PFSK-1 (cell line): ENCODE data around the gene CLPTM1L.

Source experiments
- FOXP2 ChIP-seq: optimal IDR thresholded peaks from 2 replicates; pipeline ENCODE3; 2011; ENCODE audit warnings: borderline replicate concordance, control low read depth, inconsistent platforms; ENCODE audit not compliant: insufficient read depth; ENCODE audit errors: extremely low read length, extremely low read depth
- POLR2AphosphoS5 ChIP-seq: IDR thresholded peaks from 2 replicates; pipeline ENCODE4 v1.6.1; 2012; ENCODE audit warnings: low read depth, mild to moderate bottlenecking, control low read depth, low read length, moderate library complexity
- REST ChIP-seq, 2 experiments: IDR thresholded peaks; 2 replicates each; pipeline versions ENCODE4 v1.6.1 to v1.8.0; 2011 to 2012; ENCODE audit warnings: low read depth in 2 of 2, low read length in 2 of 2, control low read depth in 1 of 2, inconsistent platforms in 1 of 2, mild to moderate bottlenecking in 1 of 2, moderate library complexity in 1 of 2; ENCODE audit not compliant: insufficient read depth in 1 of 2
- SIN3A ChIP-seq: IDR thresholded peaks from 2 replicates; pipeline ENCODE4 v1.6.1; 2012; ENCODE audit warnings: mild to moderate bottlenecking, low read length, moderate library complexity, borderline replicate concordance; ENCODE audit not compliant: insufficient read depth
- TAF1 ChIP-seq: IDR thresholded peaks from 2 replicates; pipeline ENCODE4 v1.6.1; 2012; ENCODE audit warnings: low read length, control low read depth, borderline replicate concordance; ENCODE audit not compliant: insufficient read depth

CLPTM1L gene

GRCh38 chr5:1278216-1278615 is 66.7 kb downstream of the CLPTM1L start:
- TF ChIP-seq REST (IDR thresholded peaks at IDR 0.05; ENCODE audit: insufficient read depth in 1 of 2, low read depth in 2 of 2, low read length in 2 of 2), result no peak
- TF ChIP-seq FOXP2, result no peak
- TF ChIP-seq POLR2AphosphoS5, result no peak
- no peak for TF ChIP-seq TAF1
- TF ChIP-seq SIN3A, result no peak

GRCh38 chr5:1277781-1278180 is 67.1 kb downstream of the CLPTM1L start:
- TF ChIP-seq TAF1 (no peak), POLR2AphosphoS5 (no peak), FOXP2 (no peak), SIN3A (no peak), REST (IDR thresholded peaks at IDR 0.05; ENCODE audit: insufficient read depth in 1 of 2, low read depth in 2 of 2, low read length in 2 of 2) (no peak)

GRCh38 chr5:1277331-1277730 is 67.6 kb downstream of the CLPTM1L start:
- no peak for TF ChIP-seq FOXP2

GRCh38 chr5:1276930-1277329 is 68.0 kb downstream of the CLPTM1L start:
- TF ChIP-seq TAF1 (no peak), SIN3A (no peak), REST (IDR thresholded peaks at IDR 0.05; ENCODE audit: insufficient read depth in 1 of 2, low read depth in 2 of 2, low read length in 2 of 2) (no peak), POLR2AphosphoS5 (no peak), FOXP2 (no peak)

- TF ChIP-seq FOXP2, result no peak
- TF ChIP-seq TAF1, result no peak
- no peak for TF ChIP-seq POLR2AphosphoS5
- TF ChIP-seq REST (IDR thresholded peaks at IDR 0.05; ENCODE audit: insufficient read depth in 1 of 2, low read depth in 2 of 2, low read length in 2 of 2), result no peak
- TF ChIP-seq SIN3A, result no peak
Measured at GRCh38 chr5:1274471-1274870, 70.4 kb downstream of the CLPTM1L start.

GRCh38 chr5:1273745-1274144 is 71.2 kb downstream of the CLPTM1L start:
- TF ChIP-seq SIN3A, result no peak
- TF ChIP-seq POLR2AphosphoS5, result no peak
- TF ChIP-seq REST (IDR thresholded peaks at IDR 0.05; ENCODE audit: insufficient read depth in 1 of 2, low read depth in 2 of 2, low read length in 2 of 2), result no peak
- no peak for TF ChIP-seq FOXP2
- no peak for TF ChIP-seq TAF1
